Right lung (tissue), 10 donors: ENCODE data around the gene PNPLA7. TPM values are rescaled to one million over a fixed set of nuclear protein-coding genes. Genes with fewer than 3 reads are reported as not detected.
"Not testable (repeated sequence)": the region's sequence is repeated elsewhere in the genome, so short reads cannot be mapped to it uniquely, and the experiment has no call there.

Experiments
- DNase-seq, 2 donors: peaks; one replicate each; pipeline ENCODE4 v3.0.0-alpha.2; 2013
- long read RNA-seq, 8 donors: transcript quantifications; one replicate each; lab custom pipeline, GENCODE V29; 2026
- polyA plus RNA-seq, 5 donors: library from polyadenylated mRNA; unstranded; fragments of 120-200 nt; gene quantifications; one replicate each; pipeline versions ENCODE4 v1.2.1 to v1.2.3, GENCODE V29; 2013; ENCODE audit warnings: inconsistent platforms in 1 of 5, low replicate concordance in 1 of 5; ENCODE audit not compliant: insufficient read length in 5 of 5, insufficient read depth in 1 of 5

Gene PNPLA7
- polyA plus RNA-seq, result 1 to 10 TPM; 2.9 to 7.8 (median 5.2) TPM
- long read RNA-seq, donor 1, partial matches to known transcripts, result 128 of 128 reads
- long read RNA-seq, donor 1, other reads (novel, unspliced or antisense), result 0 of 128 reads
- long read RNA-seq, donor 2, result 0 reads
- long read RNA-seq, donor 3, partial matches to known transcripts, result 87 of 87 reads
- long read RNA-seq, donor 3, other reads (novel, unspliced or antisense), result 0 of 87 reads
- long read RNA-seq, donor 4, partial matches to known transcripts, result 65 of 65 reads
- long read RNA-seq, donor 4, other reads (novel, unspliced or antisense), result 0 of 65 reads
- long read RNA-seq, donor 5, result 0 reads
- long read RNA-seq, donor 6, partial matches to known transcripts, result 168 of 168 reads
- long read RNA-seq, donor 6, other reads (novel, unspliced or antisense), result 0 of 168 reads
- long read RNA-seq, donor 7, partial matches to known transcripts, result 201 of 202 reads
- long read RNA-seq, donor 7, other reads (novel, unspliced or antisense), result 0 of 202 reads
- long read RNA-seq, donor 8, result 0 reads

DNA sequence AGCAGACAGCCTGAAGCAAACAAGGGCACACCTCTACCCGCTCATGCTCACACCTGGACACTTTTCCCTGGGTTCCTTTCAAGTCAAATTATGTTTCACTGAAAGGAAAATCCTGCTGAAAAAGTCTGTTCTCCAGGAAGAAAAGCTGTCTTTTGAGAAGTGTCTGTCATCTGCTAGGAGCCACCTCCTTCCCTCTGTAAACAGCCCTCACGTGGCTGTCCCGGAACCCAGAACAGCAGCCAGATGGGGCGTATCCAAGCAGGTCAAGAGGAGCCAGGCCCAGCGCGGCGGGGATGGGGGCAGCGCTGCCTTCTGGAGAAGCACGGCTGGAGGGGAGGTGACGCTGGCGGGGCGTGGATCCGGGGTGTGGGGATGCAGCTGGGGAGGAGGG, at the start of gene PNPLA7:
TSS of gene PNPLA7 (minus strand) at position 172 of the 391 bp plus-strand sequence. CDS start 205 bp downstream, outside the sequence.
- peak; percentile 76 to 83 for DNase-seq

DNA sequence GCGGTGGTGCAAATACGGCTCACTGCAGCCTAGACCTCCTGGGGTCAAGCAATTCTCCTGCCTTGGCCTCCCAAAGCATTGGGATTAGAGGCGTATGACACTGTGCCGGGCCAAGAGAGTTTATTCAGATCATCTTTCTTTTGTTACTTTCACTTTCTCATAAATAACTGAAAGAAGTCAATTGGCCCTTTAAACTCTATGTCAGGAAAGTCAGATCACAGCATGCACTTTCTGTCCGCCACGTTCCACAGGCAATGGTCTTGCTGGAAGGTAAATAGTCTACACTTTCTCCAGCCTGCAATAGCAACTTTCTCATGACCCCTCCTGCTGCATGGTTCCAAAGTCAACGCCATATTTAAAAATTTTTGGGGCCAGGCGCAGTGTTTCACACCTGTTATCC, 48.7 kb upstream of the PNPLA7 start:
- DNase-seq, result no peak

DNA sequence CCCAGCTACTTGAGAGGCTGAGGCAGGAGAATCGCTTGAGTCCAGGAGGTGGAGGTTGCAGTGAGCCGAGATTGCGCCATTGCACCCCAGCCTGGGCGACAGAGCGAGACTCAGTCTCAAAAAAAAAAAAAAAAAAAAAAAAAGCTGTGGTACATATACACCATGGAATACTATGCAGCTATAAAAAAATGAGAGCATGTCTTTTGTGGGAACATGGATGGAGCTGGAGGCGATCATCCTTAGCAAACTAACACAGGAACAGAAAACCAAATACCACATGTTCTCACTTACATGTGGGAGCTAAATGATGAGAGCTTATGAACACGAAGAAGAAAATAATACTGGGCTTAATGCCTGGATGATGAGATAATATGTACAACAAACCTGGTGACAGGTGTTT, 46.4 kb upstream of the PNPLA7 start:
- not testable (repeated sequence) for DNase-seq

DNA sequence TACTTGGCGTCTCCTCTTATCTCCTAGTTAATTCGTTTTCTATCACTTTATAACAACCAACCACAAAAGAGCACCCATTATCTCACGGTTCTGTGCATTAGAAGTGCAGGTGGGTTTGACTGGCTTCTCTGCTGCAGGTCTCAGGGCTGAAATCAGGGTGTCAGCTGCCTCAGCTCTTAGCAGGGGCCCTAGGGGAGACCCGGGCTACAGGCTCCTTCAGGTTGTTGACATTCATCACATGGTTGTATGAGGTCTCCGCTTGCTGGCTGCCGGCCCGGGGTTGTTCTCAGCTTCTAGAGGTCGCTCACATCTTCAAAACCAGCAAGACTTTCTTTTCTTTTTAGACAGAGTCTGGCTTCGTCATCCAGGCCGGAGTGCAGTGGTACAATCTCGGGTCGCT, 43.0 kb upstream of the PNPLA7 start:
- peak; percentile 61 to 69 for DNase-seq

DNA sequence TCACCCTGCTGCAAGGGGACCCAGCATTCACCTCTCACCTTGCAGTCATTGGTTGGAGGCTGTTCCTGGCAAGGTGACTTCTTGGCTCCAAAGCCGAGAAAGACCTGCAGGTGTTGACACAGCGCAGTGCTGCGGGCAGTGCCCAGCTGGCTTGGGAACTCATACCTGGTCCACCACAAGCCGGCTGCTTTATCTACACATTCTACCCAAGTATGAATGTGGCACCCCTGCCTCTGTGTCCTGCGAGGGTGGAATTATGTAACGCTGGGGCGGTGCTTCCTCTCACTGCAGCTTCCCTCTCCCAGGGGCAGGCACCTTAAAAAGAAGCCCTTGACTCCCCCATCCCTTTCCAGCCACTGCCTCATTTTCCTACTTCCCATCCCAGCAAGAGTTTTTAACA, 42.6 kb upstream of the PNPLA7 start:
- no peak for DNase-seq

DNA sequence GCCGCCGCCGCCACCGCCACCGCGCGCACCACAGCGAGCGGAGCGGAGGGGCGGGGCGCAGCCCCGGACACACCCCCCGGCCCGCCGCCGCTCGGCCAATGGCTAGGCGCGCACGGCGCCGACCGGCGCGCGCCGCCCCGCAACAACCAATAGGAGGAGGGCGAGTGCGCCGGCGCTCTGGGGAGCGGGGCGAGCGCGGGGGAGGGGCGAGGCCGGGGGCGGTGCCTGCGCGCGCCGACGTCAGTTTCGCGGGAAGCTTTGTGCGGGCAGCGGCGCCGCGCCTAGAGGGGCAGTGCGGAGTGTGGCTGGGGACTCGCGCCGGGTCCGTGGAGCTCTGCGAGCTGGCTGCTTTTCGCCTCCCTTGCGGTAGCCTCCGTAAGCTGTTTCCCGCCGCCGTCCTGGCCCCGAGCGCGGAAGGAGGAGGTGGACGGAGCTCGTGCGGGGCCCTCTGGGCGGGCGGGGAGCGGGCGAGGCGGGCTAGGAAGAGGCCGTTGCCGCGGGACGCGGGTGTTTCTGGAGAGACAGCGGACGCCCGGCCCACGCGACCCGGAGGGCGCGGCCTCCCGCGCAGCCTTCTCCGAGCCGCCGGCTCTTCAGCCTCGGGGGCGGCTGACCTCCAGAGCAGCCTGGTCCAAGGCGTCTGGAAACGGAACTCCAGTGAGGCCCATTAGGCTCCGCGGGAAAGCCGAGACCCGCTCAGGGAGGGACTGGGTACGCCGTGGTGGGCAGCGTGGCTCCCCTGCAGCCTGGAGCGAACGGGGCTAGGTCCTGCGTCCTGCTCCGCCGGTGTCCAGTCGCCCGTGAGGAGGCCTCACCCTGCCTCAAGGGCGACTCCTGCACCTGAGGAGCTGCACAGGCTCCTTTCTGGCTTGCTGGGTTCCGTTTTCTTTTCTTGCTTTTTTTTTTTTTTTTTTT, 40.5 kb upstream of the PNPLA7 start, which contains the start of gene ZMYND19:
TSS of gene ZMYND19 (minus strand) at position 44 of the 915 bp plus-strand sequence. CDS start 249 bp downstream, outside the sequence.
- DNase-seq, result peak; percentile 88 to 89

DNA sequence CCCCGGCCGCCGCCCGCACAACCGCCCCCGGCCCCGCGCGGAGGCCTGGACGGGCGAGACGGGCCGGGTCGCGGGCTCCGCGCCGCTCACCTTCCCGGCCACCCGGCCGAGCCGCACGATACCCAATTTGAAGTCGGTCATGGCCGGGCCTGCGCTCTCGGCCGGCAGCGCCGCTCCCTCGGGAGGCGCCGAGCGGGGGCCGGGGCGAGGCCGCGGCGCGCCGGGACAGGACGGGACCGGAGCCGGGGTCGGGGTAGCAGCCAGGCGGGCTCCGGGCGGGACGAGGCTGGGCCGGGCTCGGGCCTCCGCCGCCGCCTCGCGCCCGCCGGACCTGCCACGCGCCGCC, 39.9 kb upstream of the PNPLA7 start:
- no peak for DNase-seq

DNA sequence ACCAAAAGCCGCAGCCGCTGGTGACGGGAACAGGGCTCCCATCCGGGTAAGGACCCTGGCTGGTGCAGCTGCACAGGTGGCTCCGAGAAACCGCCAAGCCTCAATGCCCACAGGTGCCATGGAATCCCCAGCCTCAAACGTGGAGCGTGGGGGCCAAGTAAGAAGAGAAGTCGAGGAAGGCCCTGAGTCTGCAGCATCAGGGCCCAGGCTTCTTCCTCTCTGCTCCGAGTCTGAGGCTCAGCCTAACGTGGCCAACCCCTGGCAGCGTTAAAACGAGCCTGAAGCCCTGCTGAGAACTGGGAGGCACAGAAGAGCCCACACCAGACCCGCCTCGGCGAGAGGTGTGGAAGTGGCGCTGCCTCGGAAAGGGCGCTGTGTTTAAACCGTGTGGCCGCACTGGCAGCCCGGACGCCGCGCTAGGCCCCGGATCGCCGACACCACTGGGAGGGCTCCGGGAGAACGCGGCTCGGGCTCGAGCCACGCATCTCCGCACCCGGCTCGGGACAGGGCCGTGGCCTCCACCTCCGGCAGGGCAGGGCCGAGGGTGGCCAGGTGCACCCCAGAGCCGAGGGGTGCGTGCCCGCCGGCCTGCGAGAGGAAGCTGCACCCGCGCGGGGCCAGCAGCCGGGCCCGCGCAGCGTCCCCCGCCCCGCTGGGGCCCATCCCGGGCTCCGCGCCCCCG, 39.4 kb upstream of the PNPLA7 start:
- no peak for DNase-seq

DNA sequence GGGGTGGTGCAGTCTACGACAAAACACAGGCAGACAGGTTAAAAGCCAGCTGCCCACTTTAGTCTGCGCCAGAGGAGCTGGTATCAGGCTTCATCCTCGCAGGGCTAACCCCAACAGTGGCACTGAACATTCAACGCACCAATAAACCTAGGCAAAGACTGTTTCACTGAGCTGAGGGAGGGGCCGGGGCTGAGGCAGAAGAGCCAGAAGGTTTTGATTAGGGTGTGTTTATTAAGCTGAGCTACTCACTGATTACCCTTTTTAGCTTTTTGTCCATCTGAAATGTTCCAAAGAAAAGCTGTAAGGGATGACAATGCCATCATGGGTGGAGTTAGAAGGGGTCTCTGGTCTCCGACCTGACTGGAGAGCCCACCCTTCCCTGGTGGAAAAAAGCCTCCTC, 38.7 kb upstream of the PNPLA7 start:
- no peak for DNase-seq

DNA sequence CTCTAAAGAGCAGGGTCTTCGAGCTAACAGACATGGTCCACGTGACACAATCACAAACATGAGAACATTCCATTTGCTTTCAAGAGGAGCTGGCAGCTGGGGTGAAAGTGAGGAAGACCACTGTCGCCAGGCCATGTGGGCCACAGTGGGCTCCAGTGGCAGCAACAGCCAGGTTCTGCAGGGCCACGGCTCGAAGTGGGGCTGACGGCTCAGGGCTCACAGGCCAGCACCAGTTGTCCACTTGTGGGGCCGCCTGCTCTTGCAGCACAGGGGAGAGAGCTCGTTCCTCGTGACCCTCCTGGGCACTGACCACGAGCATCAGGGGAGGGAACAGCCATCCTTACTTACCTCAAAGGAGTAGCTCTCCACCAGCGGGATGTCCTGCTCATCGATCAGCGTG, 38.1 kb upstream of the PNPLA7 start:
- no peak for DNase-seq

DNA sequence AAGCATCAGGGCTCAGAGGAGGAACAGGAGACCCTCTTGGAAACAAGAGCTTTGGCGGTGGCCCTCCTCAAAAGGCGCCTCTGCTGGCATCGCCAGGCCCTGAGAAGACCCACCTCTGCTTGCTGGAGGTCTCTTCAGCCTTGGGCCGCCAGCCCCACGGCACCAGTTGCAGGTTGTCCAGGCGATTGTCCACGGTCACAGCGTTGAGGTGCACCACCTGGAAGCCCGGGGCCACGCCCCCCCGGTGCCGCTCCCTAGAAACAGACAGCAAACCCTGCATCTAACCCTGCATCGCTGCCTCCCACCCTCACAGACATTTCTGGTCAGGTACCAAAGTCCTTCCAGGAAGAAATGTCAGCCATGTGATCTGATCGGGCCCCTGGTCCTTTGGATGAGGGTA, 36.7 kb upstream of the PNPLA7 start:
- DNase-seq, result no peak

DNA sequence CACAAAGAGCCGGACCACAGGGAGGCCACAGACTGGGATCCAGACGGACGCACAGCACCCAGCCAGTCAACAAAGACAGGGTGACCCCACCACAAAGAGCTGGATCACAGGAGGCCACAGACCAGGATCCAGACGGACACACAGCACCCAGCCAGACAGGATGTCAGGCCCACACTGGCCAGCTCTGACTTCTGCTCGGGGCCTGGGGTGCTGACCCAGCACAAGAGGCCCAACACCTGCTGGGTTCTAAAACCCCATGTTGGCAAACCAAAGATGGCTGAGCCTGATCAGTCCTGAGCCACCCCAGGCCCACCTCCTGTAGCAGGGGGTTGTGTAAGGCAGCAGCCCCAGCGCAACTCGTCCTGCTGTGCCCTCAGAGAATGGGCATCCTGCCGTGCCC, 33.8 kb upstream of the PNPLA7 start:
- DNase-seq, result no peak

DNA sequence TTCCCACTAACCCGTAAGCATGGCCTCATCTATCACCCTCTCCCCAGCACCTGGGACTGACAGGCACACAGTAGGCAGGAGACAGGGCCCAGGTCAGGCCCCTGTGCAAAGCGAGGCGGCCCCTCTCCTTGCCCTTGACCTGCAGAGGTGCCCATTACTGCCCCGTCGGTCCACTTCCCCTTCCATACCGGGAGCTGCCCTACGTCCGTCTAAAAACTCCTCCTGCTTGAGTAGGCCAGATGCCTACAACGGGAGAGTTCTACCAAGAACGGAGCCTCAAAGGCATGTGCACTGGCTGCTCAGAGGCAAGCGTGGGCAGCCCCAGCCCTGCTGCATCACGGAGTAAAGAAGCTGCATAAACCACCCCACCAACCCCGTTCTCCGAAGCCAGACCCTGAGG, 33.1 kb upstream of the PNPLA7 start:
- no peak for DNase-seq

DNA sequence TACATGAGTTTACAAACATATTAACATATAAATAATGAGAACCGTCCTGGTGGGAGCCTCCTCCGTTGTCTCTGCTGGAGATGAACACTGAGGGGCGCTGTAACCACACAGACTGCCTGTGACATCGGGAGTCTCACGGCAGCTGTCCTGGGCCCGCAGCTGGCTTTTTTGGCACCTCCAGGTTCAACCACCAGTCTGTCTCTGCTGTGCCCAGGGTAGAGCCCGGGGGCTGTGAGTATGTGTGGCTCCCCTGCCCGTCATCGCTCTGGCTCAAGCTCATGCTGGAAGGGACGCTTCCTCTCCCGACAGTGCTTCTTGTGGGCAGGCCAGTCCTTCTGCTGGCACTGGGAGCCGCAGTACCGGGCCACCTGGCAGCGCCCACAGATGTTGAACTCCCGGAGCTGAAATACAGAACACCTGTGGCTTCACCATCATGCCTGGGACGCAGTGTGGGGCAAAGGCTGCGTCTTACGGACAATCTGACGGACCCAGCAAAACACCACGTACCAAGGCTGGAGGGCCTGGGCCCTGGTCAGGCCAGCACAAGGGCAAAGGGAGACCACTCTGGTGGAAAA, 32.2 kb upstream of the PNPLA7 start:
- no peak for DNase-seq

DNA sequence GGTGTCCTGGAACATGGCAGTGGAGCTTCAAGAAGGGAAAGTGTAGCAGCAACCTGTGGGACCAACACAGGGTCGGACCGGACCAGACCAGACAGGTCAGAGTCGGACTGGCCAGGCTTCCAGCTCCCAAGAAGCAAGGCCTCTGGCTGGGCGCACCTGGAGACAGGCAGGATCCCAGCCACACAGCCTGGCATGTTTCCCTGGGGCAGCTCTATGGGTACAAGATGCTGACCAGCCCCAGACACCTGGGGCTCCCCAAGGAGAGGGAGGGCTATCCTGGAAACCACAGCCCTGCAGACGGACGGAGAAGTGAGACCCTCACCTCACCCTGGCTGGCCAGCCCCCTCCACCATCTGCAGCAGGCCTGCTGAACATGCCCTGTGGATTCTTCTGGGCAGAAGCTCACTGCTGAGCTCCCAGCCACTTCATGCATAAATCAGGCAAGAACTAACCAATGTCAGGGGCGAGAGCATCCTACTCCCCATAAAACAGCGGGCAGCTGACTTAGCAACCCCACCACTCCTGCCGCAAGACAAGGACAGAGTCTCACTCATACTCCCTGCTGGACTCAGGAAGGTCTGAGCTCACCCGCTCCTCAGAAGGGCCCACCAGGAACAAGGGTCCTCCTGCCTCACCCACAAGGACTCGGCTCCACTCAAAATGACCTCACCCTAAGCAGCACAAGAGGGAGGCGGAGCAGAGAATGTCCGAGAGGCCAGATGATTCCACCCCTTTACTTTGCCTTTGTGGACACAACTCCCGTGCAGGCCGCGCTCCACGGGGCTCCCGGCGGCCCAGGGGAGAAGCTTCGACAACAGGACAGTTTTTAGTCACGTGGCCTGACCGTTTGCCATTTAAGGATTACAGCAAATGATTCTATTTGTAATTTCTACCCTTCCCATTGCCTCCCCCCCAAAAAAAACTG, 31.4 kb upstream of the PNPLA7 start:
- no peak for DNase-seq

DNA sequence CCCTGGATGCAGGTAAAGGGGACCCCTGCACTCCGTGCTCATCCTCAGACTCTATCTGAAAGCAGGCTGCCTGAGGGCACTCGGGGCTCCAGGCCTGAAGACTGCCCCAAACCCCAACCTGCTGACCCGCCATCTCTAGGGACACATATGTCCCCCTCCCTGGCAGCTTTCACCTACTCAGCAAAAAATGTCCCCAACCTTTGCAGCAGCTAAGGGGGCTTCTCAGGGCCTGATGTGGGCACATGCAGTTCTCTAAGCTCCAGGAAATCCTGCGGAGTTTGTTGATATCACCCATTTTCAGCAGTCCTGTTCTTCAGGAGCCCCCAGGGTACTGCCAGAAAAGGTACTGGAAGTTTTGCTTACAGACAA, 30.7 kb upstream of the PNPLA7 start:
- DNase-seq, result no peak

DNA sequence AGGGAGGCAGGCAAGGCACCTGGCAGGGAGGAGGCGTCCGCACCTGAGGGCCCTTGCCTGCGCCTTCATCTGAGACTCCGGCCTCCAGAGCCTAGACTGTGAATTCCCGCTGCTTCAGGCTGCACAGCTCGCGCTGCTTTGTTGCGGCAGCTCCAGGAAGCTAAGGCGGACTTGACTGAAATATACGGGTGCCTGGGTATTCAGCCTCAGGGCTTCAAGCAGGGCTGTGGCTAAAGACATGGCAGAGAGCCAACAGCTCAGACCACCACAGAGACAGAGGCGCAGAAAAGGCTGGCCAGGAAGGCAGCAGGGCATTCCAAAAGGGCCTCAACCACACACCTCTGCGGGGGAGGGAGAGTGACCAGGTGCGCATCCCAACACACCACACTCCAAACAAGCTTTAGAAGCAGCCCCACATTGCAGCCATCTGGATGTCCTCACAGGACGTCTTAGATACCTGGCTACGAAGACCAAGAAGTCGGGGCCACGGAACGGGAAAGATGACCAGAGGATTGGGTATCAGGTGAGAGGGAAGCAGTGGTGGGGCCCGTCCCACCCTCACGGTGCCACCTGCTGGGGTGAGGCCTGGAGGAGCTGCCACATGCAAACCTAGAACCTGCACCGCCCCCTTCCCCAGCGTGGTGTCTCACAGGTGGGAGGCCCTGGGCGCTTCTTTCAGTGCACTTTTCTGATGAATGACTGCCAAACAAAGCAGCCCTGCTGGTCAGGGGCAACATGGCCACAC, 30.2 kb upstream of the PNPLA7 start:
- no peak for DNase-seq

DNA sequence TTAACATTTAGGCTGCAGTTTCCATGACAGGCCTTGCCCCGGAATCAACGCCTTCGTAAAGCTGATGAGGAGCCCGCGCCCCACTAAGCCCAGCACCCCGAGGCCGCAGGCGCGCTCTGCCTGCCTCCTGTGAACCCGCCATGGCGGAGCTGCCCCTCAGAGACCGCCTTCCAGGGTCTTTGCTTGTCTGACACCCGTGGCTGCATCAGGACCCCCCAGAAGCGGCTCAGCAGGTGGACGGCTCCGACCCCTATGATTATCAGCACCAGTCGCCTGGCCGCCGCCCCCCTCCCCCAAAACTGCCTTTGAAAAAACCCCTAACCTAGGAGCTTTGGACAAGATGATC, 29.0 kb upstream of the PNPLA7 start:
- DNase-seq, result peak in 1 of 2 donors; percentile 12

DNA sequence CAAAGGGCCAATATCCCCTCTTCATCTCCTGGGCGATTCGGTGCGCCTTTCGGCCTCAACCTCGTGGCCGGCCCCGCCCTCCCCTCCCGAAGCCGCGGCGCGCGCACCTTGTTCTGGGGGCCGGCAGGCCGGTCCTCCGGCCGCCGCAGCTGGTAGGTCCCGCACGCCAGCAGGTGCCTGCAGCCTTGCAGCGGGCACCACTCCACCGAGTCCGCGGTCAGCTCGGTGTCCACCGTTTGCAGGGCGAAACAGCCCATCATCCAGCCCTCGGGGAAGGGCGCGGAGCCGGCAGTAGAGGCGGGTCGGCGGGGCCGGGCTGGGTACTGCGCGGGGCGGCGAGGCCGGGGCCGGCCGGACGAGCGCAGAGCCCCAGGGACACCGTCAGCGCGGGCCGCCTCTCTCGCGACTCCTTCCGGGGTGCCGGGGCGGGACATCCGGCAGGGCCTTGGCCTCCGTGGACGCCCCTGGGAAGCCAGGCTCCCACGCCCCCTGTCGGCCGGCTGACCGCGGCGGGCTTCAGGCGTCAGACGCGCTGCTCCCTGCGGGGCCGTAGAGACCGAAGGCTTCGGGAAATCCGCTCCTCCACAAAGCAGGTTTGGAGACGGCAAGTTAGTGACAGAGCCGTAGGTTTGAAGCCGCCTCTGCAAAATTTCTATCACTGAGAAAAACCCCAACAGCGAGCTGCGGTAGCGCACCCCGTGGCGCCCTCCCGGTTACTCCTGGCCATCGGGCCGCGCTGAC, 28.5 kb upstream of the PNPLA7 start, which contains the start of gene DPH7:
TSS of gene DPH7 (minus strand) at position 408 of the 741 bp plus-strand sequence. CDS start at position 260, 148 bp downstream.
- peak; percentile 88 for DNase-seq
